ENCODE measurements around the gene ADORA3.

- TF ChIP-seq CTCF (IDR thresholded peaks at IDR 0.05) (no peak), POLR2A (IDR thresholded peaks at IDR 0.05) (no peak)
These were observed 6.6 kb upstream of the ADORA3 start for GRCh38 chr1:111509997-111510375.

Measured in thyroid gland (tissue), 4 donors.